Muscle layer of colon (tissue), 2 donors: ENCODE results near the gene SMCO1.
"Not testable (repeated sequence)": the region's sequence is repeated elsewhere in the genome, so short reads cannot be mapped to it uniquely, and the experiment has no call there.

Experiments
- H3K27ac ChIP-seq: one replicate; pipeline ENCODE4 v1.7.0; 2013; ENCODE audit warnings: low read depth, mild to moderate bottlenecking, low read length, moderate library complexity
- H3K27me3 ChIP-seq, 2 donors: one replicate each; pipeline ENCODE4 v1.7.0; 2013; ENCODE audit warnings: low read length in 2 of 2, mild to moderate bottlenecking in 2 of 2; ENCODE audit not compliant: insufficient read depth in 2 of 2, control insufficient read depth in 1 of 2
- H3K36me3 ChIP-seq: one replicate; pipeline ENCODE4 v1.7.0; 2013; ENCODE audit warnings: mild to moderate bottlenecking, low read length; ENCODE audit not compliant: insufficient read depth
- H3K4me1 ChIP-seq: one replicate; pipeline ENCODE4 v1.7.0; 2013; ENCODE audit warnings: mild to moderate bottlenecking, low read length; ENCODE audit not compliant: insufficient read depth
- H3K4me3 ChIP-seq, 2 donors: one replicate each; pipeline ENCODE4 v1.7.0; 2013; ENCODE audit warnings: low read length in 2 of 2, low read depth in 1 of 2, mild to moderate bottlenecking in 1 of 2, moderate library complexity in 1 of 2
- H3K9ac ChIP-seq: one replicate; pipeline ENCODE4 v1.7.0; 2013; ENCODE audit warnings: low read length
- H3K9me3 ChIP-seq: one replicate; pipeline ENCODE4 v1.7.0; 2013; ENCODE audit warnings: mild to moderate bottlenecking, low read length
- donor health status: abdominal sarcoma.
- donor health status: Adenocarcinoma of cecum.

The SMCO1 gene

DNA sequence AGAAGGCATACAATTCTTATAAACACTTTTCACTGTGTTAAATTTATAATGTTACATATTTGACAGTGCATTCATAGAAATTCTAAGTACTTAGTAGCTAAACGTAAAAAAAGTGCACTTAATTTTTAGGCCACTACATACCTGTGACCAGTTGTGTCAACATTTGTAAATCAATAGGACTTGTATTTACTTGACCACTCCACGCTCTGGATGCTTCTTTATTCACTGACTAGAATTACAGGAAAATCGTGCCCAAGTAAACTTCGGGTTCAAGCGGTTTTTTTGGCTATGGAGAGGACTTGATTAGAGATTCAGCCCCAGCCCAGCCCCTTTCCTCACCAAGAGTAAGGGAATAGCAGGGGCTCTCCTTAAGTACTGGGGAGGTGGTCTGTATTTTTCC is 31.4 kb upstream of the SMCO1 start:
- Histone ChIP-seq H3K27ac (no peak overlapping the region), H3K4me1 (no peaks in the 10 kb centered on the region), H3K27me3 (no peaks in the 10 kb centered on the region), H3K4me3 (no peak overlapping the region), H3K36me3 (no peaks in the 10 kb centered on the region), H3K9me3 (no peaks in the 10 kb centered on the region), H3K9ac (no peak overlapping the region)

DNA sequence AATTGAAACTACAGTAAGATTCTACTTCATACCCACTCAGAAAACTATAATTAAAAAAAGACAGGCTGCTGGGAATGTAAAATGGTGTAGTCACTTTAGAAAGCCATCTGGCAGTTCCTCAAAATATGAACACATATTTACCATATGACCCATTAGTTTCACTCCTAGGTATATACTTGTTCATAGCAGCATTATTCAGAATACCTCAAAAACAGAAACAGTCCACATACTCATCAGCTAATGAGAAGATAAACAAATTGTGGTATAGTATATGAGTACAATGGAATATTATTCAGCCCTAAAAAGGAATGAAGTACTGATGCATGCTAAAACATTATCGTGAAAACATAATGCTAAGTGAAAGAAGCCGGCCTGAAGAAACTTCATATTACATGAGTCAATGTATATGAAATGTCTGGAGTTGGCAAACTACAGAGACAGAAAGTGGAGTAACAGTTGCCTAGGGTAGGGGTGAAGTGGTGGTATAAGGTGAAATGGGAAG is 29.4 kb upstream of the SMCO1 start:
- Histone ChIP-seq H3K27me3 (no peaks in the 10 kb centered on the region), H3K9ac (no peak overlapping the region), H3K27ac (no peak overlapping the region), H3K9me3 (no peaks in the 10 kb centered on the region), H3K4me1 (no peaks in the 10 kb centered on the region), H3K36me3 (no peaks in the 10 kb centered on the region), H3K4me3 (no peak overlapping the region)

DNA sequence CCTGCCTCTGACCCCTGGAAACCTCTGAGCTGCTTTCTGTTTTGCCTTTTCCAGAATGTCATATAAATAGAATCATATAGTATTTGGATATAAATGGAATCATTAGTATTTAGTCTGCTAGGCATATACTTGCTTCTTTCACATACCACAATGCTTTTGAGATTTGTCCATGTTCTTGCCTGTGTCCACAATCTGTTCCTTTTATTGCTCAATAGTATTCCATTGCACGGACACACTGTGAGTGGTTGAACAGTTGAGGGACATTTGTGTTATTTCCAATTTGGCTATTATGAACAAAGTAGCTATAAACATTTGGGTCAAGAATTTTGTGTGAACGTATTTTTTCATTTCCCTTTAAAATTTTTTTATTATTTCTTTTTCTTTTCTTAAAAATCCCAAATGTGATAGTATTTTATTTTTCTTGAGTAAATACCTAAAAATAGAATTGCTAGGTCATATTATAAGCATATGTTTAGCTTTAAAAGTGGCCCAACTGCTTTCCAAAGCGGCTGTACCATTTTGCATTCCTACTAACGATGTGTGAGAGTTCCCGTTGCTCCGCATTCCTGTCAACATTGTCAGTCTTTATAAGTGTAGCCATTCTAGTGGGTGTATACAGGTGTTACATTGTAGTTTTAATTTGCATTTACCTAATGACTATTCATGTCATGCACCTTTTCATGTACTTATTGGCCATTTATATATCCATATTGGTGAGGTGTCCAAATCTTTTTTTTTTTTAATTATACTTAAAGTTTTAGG is 26.7 kb upstream of the SMCO1 start:
- no peak overlapping the region for H3K4me3 ChIP-seq
- no peaks in the 10 kb centered on the region for H3K4me1 ChIP-seq
- no peaks in the 10 kb centered on the region for H3K27me3 ChIP-seq
- H3K27ac ChIP-seq, result no peak overlapping the region
- H3K36me3 ChIP-seq, result no peaks in the 10 kb centered on the region
- no peak overlapping the region for H3K9ac ChIP-seq
- no peaks in the 10 kb centered on the region for H3K9me3 ChIP-seq

- Histone ChIP-seq H3K27ac (no peak overlapping the region), H3K9ac (no peak overlapping the region), H3K4me1 (no peaks in the 10 kb centered on the region), H3K9me3 (no peaks in the 10 kb centered on the region), H3K36me3 (no peaks in the 10 kb centered on the region), H3K4me3 (no peak overlapping the region), H3K27me3 (peaks cover 0 to 4% of the 10 kb centered on the region in 2 donors)
These were observed 22.3 kb upstream of the SMCO1 start for GRCh38 chr3:196537319-196537984.

DNA sequence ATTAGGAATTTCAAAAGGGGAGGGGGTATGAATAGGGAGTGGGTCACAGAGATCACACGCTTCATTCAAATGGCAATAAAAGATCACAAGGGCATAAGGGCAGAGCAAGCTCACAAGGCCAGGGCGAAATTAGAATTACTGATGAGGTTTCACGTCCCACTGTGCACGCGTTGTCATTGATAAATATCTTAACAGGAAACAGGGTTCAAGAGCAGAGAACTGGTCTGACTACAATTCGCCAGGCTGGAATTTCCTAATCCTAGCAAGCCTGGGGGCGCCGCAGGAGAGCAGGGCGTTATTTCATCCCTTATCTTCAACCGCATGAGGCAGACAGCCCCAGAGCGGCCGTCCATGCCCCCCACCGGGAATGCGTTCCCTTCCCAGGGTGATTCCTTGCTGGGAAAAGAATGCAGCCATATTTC is 18.1 kb upstream of the SMCO1 start:
- no peaks in the 10 kb centered on the region for H3K4me1 ChIP-seq
- H3K27ac ChIP-seq, result no peak overlapping the region
- H3K9ac ChIP-seq, result no peak overlapping the region
- no peak overlapping the region for H3K4me3 ChIP-seq
- H3K9me3 ChIP-seq, result no peaks in the 10 kb centered on the region
- no peaks in the 10 kb centered on the region for H3K36me3 ChIP-seq
- peaks cover 0 to 4% of the 10 kb centered on the region in 2 donors for H3K27me3 ChIP-seq

- Histone ChIP-seq H3K9ac (no peak overlapping the region), H3K4me1 (no peaks in the 10 kb centered on the region), H3K9me3 (no peaks in the 10 kb centered on the region), H3K27ac (no peak overlapping the region), H3K36me3 (no peaks in the 10 kb centered on the region), H3K4me3 (no peak overlapping the region), H3K27me3 (peaks cover 0 to 4% of the 10 kb centered on the region in 2 donors)
These were observed 16.3 kb upstream of the SMCO1 start for GRCh38 chr3:196531418-196531817.

- Histone ChIP-seq H3K9me3 (no peaks in the 10 kb centered on the region), H3K27ac (peak overlapping the region; percentile 57), H3K36me3 (no peaks in the 10 kb centered on the region), H3K9ac (no peak overlapping the region), H3K4me3 (peak overlapping the region; percentile 61 to 81), H3K4me1 (no peaks in the 10 kb centered on the region), H3K27me3 (peaks cover 0 to 4% of the 10 kb centered on the region in 2 donors)
These were observed 13.6 kb upstream of the SMCO1 start for GRCh38 chr3:196528639-196529233.

GRCh38 chr3:196525141-196525540 is 10.0 kb upstream of the SMCO1 start:
- Histone ChIP-seq H3K9me3 (peaks cover 3% of the 10 kb centered on the region), H3K4me1 (no peaks in the 10 kb centered on the region), H3K36me3 (no peaks in the 10 kb centered on the region), H3K27me3 (no peaks in the 10 kb centered on the region), H3K27ac (no peak overlapping the region), H3K4me3 (no peak overlapping the region), H3K9ac (no peak overlapping the region)

DNA sequence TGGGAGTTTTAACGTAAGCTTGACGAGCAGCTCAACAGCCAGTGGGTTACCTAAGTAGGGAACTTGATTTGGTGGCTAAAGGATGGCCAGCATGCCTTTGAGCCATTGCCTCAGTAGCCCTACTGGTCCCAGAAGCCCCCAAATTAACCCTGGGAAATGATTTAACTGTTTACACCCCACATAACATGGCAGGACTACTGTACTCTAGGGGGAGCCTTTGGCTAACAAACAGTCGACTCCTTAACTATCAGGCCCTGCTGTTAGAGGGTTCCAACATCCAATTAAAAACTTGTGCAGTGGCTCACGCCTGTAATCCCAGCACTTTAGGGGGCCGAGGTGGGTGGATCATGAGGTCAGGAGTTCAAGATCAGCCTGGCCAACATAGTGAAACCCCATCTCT is 9.4 kb upstream of the SMCO1 start:
- no peak overlapping the region for H3K27ac ChIP-seq
- no peaks in the 10 kb centered on the region for H3K36me3 ChIP-seq
- no peaks in the 10 kb centered on the region for H3K4me1 ChIP-seq
- H3K27me3 ChIP-seq, result no peaks in the 10 kb centered on the region
- no peak overlapping the region for H3K9ac ChIP-seq
- no peak overlapping the region for H3K4me3 ChIP-seq
- peaks cover 7% of the 10 kb centered on the region for H3K9me3 ChIP-seq

- H3K9ac ChIP-seq, result no peak overlapping the region
- H3K4me1 ChIP-seq, result no peaks in the 10 kb centered on the region
- no peak overlapping the region for H3K27ac ChIP-seq
- peaks cover 9% of the 10 kb centered on the region for H3K9me3 ChIP-seq
- no peak overlapping the region for H3K4me3 ChIP-seq
- H3K36me3 ChIP-seq, result no peaks in the 10 kb centered on the region
- H3K27me3 ChIP-seq, result no peaks in the 10 kb centered on the region
These were observed 8.7 kb upstream of the SMCO1 start for GRCh38 chr3:196523841-196524240.

DNA sequence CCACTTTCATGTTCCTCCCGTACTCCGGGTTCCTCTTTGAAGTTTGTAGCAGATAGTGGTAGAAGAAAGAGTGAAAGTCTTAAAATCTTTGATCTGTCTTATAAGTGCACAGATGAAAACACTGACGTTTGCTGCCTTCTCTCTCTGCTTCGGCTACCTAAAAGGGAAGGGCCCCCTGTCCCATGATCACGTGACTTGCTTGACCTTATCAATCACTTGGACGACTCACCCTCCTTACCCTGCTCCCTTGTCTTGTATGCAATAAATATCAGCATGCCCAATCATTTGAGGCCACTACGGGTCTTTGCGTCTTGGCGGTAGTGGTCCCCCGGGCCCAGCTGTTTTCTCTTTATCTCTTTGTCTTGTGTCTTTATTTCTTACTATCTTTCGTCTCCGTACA is 6.1 kb upstream of the SMCO1 start:
- not testable (repeated sequence) for H3K4me3 ChIP-seq, H3K36me3 ChIP-seq, H3K27me3 ChIP-seq, H3K9me3 ChIP-seq, H3K4me1 ChIP-seq, H3K27ac ChIP-seq, H3K9ac ChIP-seq
